ENCODE measurements around the gene MYADM. TPM values are rescaled to one million over a fixed set of nuclear protein-coding genes. Genes with fewer than 3 reads are reported as not detected.

Gene MYADM
- 40.5 and 133 TPM in 2 replicates for total RNA-seq

GRCh38 chr19:53867225-53868090 lies at the start of gene MYADM:
Gene MYADM (plus strand): TSS chr19:53867883. CDS start chr19:53873530, 5,647 bp downstream.

GRCh38 chr19:53824134-53824611 lies 43.5 kb upstream of the MYADM start, which contains the start of gene NLRP12:
Gene NLRP12 (minus strand): TSS chr19:53824314. CDS start chr19:53824174, 140 bp downstream.

GRCh38 chr19:53881482-53882390 lies 14.1 kb downstream of the MYADM start, which contains the start of gene PRKCG:
Gene PRKCG (plus strand): TSS chr19:53882197. CDS start chr19:53882495, 298 bp downstream.

GRCh38 chr19:53908935-53909415 lies 41.3 kb downstream of the MYADM start, which contains the start of gene CACNG7:
Gene CACNG7 (plus strand): TSS chr19:53909278. CDS start chr19:53912832, 3,554 bp downstream.

Other genes starting within 250 kb of the MYADM start
- gene DPRX, start 235.9 kb upstream of the MYADM start, total RNA-seq, result not detected in 2 replicates
- 0.77 TPM in 1 of 2 replicates, not detected in the other for gene NLRP12, start 43.6 kb upstream of the MYADM start, total RNA-seq
- not detected in 2 replicates for gene PRKCG, start 14.3 kb downstream of the MYADM start, total RNA-seq
- gene CACNG7, start 41.4 kb downstream of the MYADM start, total RNA-seq, result 3.7 and 8.2 TPM in 2 replicates
- 0.60 and 1.6 TPM in 2 replicates for gene CACNG8, start 95.1 kb downstream of the MYADM start, total RNA-seq
- gene CACNG6, start 123.8 kb downstream of the MYADM start, total RNA-seq, result 0.09 and 0.23 TPM in 2 replicates
- gene VSTM1, start 196.0 kb downstream of the MYADM start, total RNA-seq, result not detected in 2 replicates
- gene TARM1, start 213.5 kb downstream of the MYADM start, total RNA-seq, result not detected in 2 replicates
- gene OSCAR, start 232.9 kb downstream of the MYADM start, total RNA-seq, result 0.35 and 2.3 TPM in 2 replicates
- gene NDUFA3, start 235.0 kb downstream of the MYADM start, total RNA-seq, result 15.9 and 35.4 TPM in 2 replicates
- 14.1 and 20.3 TPM in 2 replicates for gene TFPT, start 247.8 kb downstream of the MYADM start, total RNA-seq
- 43.7 and 43.9 TPM in 2 replicates for gene PRPF31, start 247.9 kb downstream of the MYADM start, total RNA-seq